ENCODE data around the gene SDC3. TPM values are rescaled to one million over a fixed set of nuclear protein-coding genes. Genes with fewer than 3 reads are reported as not detected.
"Not testable (repeated sequence)": the region's sequence is repeated elsewhere in the genome, so short reads cannot be mapped to it uniquely, and the experiment has no call there.

Gene SDC3
- polyA plus RNA-seq, 1 experiment = 18.0 TPM

DNA sequence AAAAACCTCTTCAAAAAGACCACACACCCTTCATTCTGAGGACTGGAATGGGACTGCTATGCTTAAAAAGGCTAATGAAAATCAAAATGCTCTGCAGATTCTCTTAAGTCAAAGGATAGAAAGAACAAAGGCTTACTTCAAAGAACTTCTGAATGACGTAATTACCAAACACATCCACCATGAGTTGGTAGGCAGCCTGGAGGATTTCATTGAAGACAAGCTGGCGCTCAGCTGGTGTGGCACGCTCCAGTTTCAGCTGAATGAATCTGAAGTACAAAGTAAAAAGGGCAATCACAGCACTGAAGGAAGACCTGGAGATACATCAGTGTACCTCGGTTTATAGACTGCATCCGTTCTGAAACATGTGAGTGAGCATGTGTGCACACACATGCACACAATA lies 43.5 kb upstream of the SDC3 start:
- ChIA-PET CTCF (interaction anchor here (0.9 to 1.9 kb wide), 2 partner anchors 19 to 21 kb away, joined by 3 to 4 read pairs; no protein-coding TSS in a partner anchor), POLR2A (no interaction called here)
- DNase-seq (ENCODE audit: low read depth) = no peak
- Histone ChIP-seq H3K36me3 (ENCODE audit: control insufficient read depth, insufficient read depth, low read length) (peaks cover 19% of the 10 kb centered on the region), H3K4me3 (ENCODE audit: low read depth, low read length) (no peak overlapping the region), H3K27me3 (ENCODE audit: control insufficient read depth, insufficient read depth, low read length) (no peaks in the 10 kb centered on the region)
- TF ChIP-seq, protein P1, sequence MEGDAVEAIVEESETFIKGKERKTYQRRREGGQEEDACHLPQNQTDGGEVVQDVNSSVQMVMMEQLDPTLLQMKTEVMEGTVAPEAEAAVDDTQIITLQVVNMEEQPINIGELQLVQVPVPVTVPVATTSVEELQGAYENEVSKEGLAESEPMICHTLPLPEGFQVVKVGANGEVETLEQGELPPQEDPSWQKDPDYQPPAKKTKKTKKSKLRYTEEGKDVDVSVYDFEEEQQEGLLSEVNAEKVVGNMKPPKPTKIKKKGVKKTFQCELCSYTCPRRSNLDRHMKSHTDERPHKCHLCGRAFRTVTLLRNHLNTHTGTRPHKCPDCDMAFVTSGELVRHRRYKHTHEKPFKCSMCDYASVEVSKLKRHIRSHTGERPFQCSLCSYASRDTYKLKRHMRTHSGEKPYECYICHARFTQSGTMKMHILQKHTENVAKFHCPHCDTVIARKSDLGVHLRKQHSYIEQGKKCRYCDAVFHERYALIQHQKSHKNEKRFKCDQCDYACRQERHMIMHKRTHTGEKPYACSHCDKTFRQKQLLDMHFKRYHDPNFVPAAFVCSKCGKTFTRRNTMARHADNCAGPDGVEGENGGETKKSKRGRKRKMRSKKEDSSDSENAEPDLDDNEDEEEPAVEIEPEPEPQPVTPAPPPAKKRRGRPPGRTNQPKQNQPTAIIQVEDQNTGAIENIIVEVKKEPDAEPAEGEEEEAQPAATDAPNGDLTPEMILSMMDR (IDR thresholded peaks at IDR 0.05; ENCODE audit: insufficient read depth, low read depth, low read length) = no peak

GRCh38 chr1:30950700-30951099 lies 42.1 kb upstream of the SDC3 start:
- TF ChIP-seq, protein P1 (IDR thresholded peaks at IDR 0.05; ENCODE audit: insufficient read depth, low read depth, low read length) = no peak
- no peak overlapping the region for H3K4me3 ChIP-seq (ENCODE audit: low read depth, low read length)
- peaks cover 19% of the 10 kb centered on the region for H3K36me3 ChIP-seq (ENCODE audit: control insufficient read depth, insufficient read depth, low read length)
- CTCF ChIA-PET = interaction anchor here (1.9 kb wide), 1 partner anchor 20 kb away, joined by 4 read pairs; no protein-coding TSS in a partner anchor
- DNase-seq (ENCODE audit: low read depth) = no peak
- no peaks in the 10 kb centered on the region for H3K27me3 ChIP-seq (ENCODE audit: control insufficient read depth, insufficient read depth, low read length)
- POLR2A ChIA-PET = no interaction called here

- ChIA-PET POLR2A (no interaction called here), CTCF (interaction anchor here (1.9 kb wide), 1 partner anchor 19 kb away, joined by 4 read pairs; no protein-coding TSS in a partner anchor)
- DNase-seq (ENCODE audit: low read depth) = no peak
- peaks cover 22% of the 10 kb centered on the region for H3K36me3 ChIP-seq (ENCODE audit: control insufficient read depth, insufficient read depth, low read length)
- no peaks in the 10 kb centered on the region for H3K27me3 ChIP-seq (ENCODE audit: control insufficient read depth, insufficient read depth, low read length)
- H3K4me3 ChIP-seq (ENCODE audit: low read depth, low read length) = no peak overlapping the region
- TF ChIP-seq, protein P1 (IDR thresholded peaks at IDR 0.05; ENCODE audit: insufficient read depth, low read depth, low read length) = no peak
These were observed 41.5 kb upstream of the SDC3 start for GRCh38 chr1:30950053-30950452.

DNA sequence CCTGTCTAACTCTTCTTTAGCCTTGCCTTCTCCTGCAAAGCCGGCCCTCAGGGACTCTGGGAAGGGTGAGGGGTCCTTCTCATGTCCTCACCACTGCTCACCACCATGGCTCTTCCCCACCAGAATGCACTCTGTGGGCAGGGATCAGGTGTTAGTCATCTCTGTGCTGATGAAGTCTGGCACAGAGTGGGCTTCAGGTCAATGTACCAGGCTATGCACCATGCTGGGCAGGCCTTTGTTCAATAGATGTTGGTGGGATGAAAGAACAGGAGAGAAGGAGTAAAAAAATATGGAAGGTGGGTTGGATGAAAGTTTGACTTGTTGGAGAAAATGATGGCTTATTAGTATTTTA lies 40.9 kb upstream of the SDC3 start:
- POLR2A ChIA-PET; DNase-seq (ENCODE audit: low read depth); H3K4me3 ChIP-seq (ENCODE audit: low read depth, low read length); CTCF ChIA-PET; H3K27me3 ChIP-seq (ENCODE audit: control insufficient read depth, insufficient read depth, low read length): not testable (repeated sequence)
- peaks cover 22% of the 10 kb centered on the region for H3K36me3 ChIP-seq (ENCODE audit: control insufficient read depth, insufficient read depth, low read length)

DNA sequence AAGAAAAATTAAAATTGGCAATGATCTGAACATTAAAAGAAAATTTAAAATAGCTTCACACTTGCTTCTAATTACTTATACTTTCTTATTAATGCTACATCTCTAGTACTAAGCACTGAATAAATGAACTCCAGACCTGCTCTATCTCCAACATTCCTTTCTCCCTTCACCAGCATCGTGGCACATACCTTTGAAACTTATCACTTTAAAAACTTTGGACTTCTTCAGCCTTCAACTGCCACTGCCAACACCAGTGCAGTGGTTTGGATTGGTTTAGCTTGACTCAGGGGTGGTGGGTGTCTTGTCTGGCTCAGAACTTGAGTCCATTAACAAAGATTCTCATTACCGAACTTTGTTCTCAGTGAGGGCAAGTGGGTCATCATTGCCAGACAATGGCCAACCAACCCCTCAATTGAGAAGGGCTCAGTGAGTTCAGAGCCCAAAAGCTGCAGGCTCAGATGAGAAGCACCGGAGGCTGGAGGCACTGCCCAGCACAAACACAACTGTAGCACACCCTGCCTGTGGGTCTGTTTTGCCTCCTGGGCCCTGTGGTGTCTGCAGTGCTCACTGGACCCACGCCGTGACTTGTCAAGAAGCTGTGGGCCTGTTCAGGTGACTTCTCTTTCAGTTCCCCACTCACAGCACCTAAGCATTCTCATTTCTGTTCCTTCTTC lies 40.4 kb upstream of the SDC3 start:
- DNase-seq (ENCODE audit: low read depth); POLR2A ChIA-PET; H3K27me3 ChIP-seq (ENCODE audit: control insufficient read depth, insufficient read depth, low read length); H3K4me3 ChIP-seq (ENCODE audit: low read depth, low read length): not testable (repeated sequence)
- CTCF ChIA-PET = interaction anchor here (0.7 to 1.3 kb wide), 2 partner anchors 18 to 1235 kb away, joined by 3 to 4 read pairs; no protein-coding TSS in a partner anchor
- peaks cover 22% of the 10 kb centered on the region for H3K36me3 ChIP-seq (ENCODE audit: control insufficient read depth, insufficient read depth, low read length)

- ChIA-PET POLR2A (no interaction called here), CTCF (interaction anchor here (0.7 to 1.3 kb wide), 3 partner anchors 17 to 1236 kb away, joined by 3 to 4 read pairs (median 3); no protein-coding TSS in a partner anchor)
- peaks cover 21% of the 10 kb centered on the region for H3K36me3 ChIP-seq (ENCODE audit: control insufficient read depth, insufficient read depth, low read length)
These were observed 39.7 kb upstream of the SDC3 start for GRCh38 chr1:30948278-30948677.

More at GRCh38 chr1:30948278-30948677, 39.7 kb upstream of the SDC3 start:
- no peaks in the 10 kb centered on the region for H3K27me3 ChIP-seq (ENCODE audit: control insufficient read depth, insufficient read depth, low read length)
- DNase-seq (ENCODE audit: low read depth) = no peak
- no peak overlapping the region for H3K4me3 ChIP-seq (ENCODE audit: low read depth, low read length)
- TF ChIP-seq, protein P1 (IDR thresholded peaks at IDR 0.05; ENCODE audit: insufficient read depth, low read depth, low read length) = no peak
